Endometrial microvascular endothelial cells (primary cell): Measurements from ENCODE around the gene ASGR1. TPM values are rescaled to one million over a fixed set of nuclear protein-coding genes. Genes with fewer than 3 reads are reported as not detected.
"Not testable (repeated sequence)": the region's sequence is repeated elsewhere in the genome, so short reads cannot be mapped to it uniquely, and the experiment has no call there.

Experiments used
- in situ Hi-C: cut with HindIII; loops from 2 replicates; pipeline ENCODE4 v1.10.0; 2017; ENCODE audit warnings: low sequenced_read_pairs, low pct_unique_long_range_greater_than_20kb; ENCODE audit errors: inconsistent ontology term
- total RNA-seq: library from RNA; depleted of rRNA; stranded (reverse); fragments of >200 nt; gene quantifications from one replicate; pipeline ENCODE4 v1.2.3, GENCODE V29; 2015; ENCODE audit errors: inconsistent ontology term

The ASGR1 gene
- total RNA-seq, 1 donor from 2014 or later, result not detected

GRCh38 chr17:7195971-7196370, 16.8 kb upstream of the ASGR1 start:
- in situ Hi-C loops, result no loop called here

DNA sequence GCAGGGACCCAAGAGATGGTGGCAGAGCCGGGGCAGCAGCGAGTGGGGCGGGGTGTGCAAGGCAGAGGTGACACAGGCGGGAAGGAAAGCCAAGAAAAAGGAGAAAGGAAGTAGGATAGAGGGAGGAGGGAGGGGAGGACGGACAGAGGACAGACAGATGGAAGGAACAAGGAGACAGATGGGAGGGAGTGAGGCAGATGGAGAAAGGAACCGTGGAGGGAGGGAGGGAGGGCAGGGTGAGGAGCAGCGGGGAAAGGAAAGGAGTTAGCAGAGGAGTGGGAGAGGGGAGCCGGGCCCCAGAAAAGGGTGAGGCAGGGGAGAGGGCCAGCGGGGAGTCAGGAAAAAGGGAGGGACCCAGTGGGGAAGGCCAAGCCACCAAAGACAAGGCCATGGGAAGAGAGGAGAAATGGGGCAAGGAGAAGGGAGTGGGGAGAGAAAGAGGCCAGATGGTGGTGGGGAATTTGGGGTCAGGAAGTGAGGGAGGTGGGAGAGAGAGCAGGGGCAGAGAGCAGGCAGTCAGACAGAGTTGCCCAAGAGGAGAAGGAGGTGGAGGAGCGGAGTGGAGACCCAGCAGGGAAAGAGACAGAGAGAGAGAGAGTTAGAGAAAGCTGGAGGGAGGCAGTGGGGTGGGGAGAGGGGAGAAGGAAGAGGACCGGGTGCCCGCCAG, 13.2 kb upstream of the ASGR1 start:
- in situ Hi-C loops, result no loop called here

GRCh38 chr17:7191571-7192270, 12.6 kb upstream of the ASGR1 start:
- in situ Hi-C loops, result no loop called here

DNA sequence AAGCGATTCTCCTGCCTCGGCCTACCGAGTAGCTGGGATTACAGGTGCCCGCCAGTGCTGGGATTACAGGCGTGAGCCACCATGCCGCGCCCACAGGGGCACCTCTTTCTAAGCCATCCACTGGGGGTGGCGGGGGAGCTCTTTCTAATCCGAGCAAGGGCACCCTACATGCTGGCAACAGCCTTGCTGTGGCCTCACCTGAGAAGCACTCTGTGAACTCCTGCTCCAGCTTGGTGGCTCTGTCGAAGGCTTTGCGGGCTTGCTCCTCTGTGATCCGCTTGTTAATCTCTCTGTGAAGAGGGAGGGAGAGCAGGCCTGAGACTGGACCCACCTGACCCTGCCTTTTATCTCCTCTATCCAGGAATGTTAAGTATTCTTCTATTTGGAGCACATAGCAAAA, 11.9 kb upstream of the ASGR1 start:
- in situ Hi-C loops, result no loop called here

GRCh38 chr17:7190276-7190917, 11.2 kb upstream of the ASGR1 start:
- in situ Hi-C loops, result no loop called here

GRCh38 chr17:7186241-7186640, 7.1 kb upstream of the ASGR1 start:
- in situ Hi-C loops, result no loop called here

DNA sequence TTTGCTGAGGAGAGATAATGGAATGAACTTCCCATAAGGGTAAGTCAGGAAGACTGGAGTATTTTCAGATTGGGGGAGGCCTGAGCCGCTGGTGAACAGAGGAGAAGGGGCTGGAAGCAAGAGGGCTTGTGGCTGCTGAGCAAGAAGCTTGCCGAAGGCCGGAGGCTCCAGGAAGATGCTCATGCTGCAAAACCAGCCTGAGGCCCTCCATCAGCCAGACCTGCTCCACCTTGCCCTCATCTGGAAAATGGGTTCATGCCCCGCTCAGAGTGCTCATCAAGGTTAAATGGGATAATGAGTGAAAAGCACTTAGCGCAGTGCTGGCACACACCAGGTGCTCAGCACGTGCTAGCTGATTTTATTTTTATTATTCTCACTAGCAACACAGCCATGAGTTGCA, 5.5 kb upstream of the ASGR1 start:
- in situ Hi-C loops, result no loop called here

DNA sequence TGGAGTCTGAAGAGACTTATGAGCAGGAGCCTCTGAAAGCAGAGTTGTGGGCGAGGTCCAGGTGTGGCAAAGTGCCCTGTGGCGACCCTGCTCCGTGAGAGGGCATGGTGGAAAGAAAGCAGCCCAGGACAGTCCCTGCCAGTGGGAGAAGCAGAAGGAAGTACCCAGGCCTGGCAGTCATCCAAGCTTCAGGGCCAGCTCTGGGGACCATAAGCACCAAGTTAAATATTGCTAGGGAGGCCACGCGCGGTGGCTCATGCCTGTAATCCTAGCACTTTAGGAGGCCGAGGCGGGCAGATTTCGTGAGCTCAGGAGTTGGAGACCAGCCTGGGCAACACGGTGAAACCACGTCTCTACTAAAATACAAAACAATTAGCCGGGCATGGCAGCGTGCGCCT, 4.9 kb upstream of the ASGR1 start:
- in situ Hi-C loops, result no loop called here

GRCh38 chr17:7183433-7184090, 4.4 kb upstream of the ASGR1 start:
- in situ Hi-C loops, result no loop called here

- in situ Hi-C loops, result not testable (repeated sequence)
Observed at GRCh38 chr17:7182101-7182500, 2.9 kb upstream of the ASGR1 start.

GRCh38 chr17:7178973-7179316, 225 bp downstream of the ASGR1 start:
- in situ Hi-C loops, result no loop called here

GRCh38 chr17:7177954-7178477, 1.2 kb downstream of the ASGR1 start:
- in situ Hi-C loops, result no loop called here

- in situ Hi-C loops, result no loop called here
Observed at GRCh38 chr17:7177191-7177953, 1.8 kb downstream of the ASGR1 start.

- in situ Hi-C loops, result no loop called here
Observed at GRCh38 chr17:7176841-7177190, 2.4 kb downstream of the ASGR1 start.

DNA sequence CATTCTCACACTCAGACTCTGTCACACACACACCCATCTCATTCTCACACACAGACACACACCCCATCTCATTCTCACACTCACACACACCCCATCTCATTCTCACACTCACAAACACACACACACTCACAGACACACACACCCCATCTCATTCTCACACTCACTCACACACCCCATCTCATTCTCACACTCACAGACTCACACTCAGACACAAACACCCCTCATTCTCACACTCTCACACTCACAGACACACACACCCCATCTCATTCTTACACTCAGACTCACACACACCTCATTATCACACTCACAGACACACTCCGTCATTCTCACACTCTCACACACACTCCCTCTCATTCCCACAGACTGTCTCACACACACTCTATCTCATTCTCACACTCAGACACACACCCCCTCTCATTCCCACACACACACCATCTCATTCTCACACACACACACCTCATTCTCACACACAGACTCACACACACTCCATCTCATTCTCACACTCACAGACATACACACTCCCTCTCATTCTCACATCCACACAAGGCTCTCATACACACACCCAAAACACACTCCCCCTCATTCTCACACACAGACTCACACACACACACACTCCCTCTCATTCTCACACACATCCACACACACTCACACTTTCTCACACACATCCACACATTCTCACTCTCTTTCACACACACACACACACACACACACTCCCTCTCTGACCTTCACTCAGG, 2.9 kb downstream of the ASGR1 start:
- in situ Hi-C loops, result no loop called here

GRCh38 chr17:7175330-7175733, 3.8 kb downstream of the ASGR1 start:
- in situ Hi-C loops, result no loop called here

GRCh38 chr17:7174603-7175326, 4.4 kb downstream of the ASGR1 start:
- in situ Hi-C loops, result no loop called here
